ENCODE measurements around the gene HSPB1. TPM values are rescaled to one million over a fixed set of nuclear protein-coding genes. Genes with fewer than 3 reads are reported as not detected.

Gene HSPB1
- total RNA-seq, 3 donors from 2014 or later, result 210 to 264 (median 211) TPM

- no peaks in the 10 kb centered on the region for H3K9me3 ChIP-seq
- TF ChIP-seq CTCF (IDR thresholded peaks at IDR 0.05), result no peak
- no peak for TF ChIP-seq POLR2AphosphoS5 (IDR thresholded peaks at IDR 0.05)
- TF ChIP-seq POLR2A (IDR thresholded peaks at IDR 0.05), result no peak
- H3K36me3 ChIP-seq, result peaks cover 5% of the 10 kb centered on the region
- H3K4me3 ChIP-seq, result no peak overlapping the region
- no peak overlapping the region for H3K27ac ChIP-seq
- H3K4me1 ChIP-seq, result no peaks in the 10 kb centered on the region
- no peaks in the 10 kb centered on the region for H3K27me3 ChIP-seq
- intact Hi-C loops (cut with DNase I; ENCODE audit: low total_unique reads), result no loop called here
- DNase-seq (ENCODE audit: low spot score in 2 of 2), result no peak
Observed at GRCh38 chr7:76349313-76349885, 46.9 kb downstream of the HSPB1 start.

GRCh38 chr7:76351372-76351771, 48.9 kb downstream of the HSPB1 start:
- no peak for TF ChIP-seq POLR2A (IDR thresholded peaks at IDR 0.05)
- no peak for TF ChIP-seq CTCF (IDR thresholded peaks at IDR 0.05)
- no peak for TF ChIP-seq POLR2AphosphoS5 (IDR thresholded peaks at IDR 0.05)
- Histone ChIP-seq H3K9me3 (no peaks in the 10 kb centered on the region), H3K4me3 (no peak overlapping the region), H3K36me3 (peaks cover 5% of the 10 kb centered on the region), H3K4me1 (peaks cover 0 to under 1% of the 10 kb centered on the region in 2 donors), H3K27me3 (no peaks in the 10 kb centered on the region), H3K27ac (no peak overlapping the region)
- intact Hi-C loops (cut with DNase I; ENCODE audit: low total_unique reads), result no loop called here
- DNase-seq (ENCODE audit: low spot score in 2 of 2), result no peak

DNA sequence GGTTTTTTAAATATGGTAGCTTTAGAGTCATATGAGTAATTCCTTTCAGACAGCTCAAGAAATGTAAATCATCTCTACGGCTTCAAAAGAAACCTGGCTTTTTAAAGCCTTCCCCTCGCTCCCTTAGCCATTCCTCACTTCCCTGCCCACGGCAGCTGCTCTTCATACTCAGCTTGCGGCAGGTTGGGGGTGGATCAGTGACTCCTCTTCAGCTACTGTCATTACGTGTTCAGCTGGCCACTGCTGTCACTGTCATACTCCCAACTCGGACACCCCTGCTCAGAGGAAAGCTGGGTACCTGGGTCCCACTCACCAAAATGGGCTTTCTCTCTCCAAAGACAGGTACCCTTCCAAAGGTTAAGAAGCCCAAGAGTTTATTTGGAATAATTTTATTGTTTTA, 49.7 kb downstream of the HSPB1 start:
- intact Hi-C loops (cut with DNase I; ENCODE audit: low total_unique reads), result no loop called here
- TF ChIP-seq POLR2A (IDR thresholded peaks at IDR 0.05) (no peak), POLR2AphosphoS5 (IDR thresholded peaks at IDR 0.05) (no peak), CTCF (IDR thresholded peaks at IDR 0.05) (no peak)
- Histone ChIP-seq H3K4me1 (peaks cover 0 to 8% of the 10 kb centered on the region in 2 donors), H3K27ac (no peak overlapping the region), H3K9me3 (no peaks in the 10 kb centered on the region), H3K27me3 (no peaks in the 10 kb centered on the region), H3K36me3 (no peaks in the 10 kb centered on the region), H3K4me3 (no peak overlapping the region)
- DNase-seq (ENCODE audit: low spot score in 2 of 2), result no peak

- no peaks in the 10 kb centered on the region for H3K27me3 ChIP-seq
- intact Hi-C loops (cut with DNase I; ENCODE audit: low total_unique reads), result no loop called here
- no peak for TF ChIP-seq CTCF (IDR thresholded peaks at IDR 0.05)
- TF ChIP-seq POLR2AphosphoS5 (IDR thresholded peaks at IDR 0.05), result no peak
- TF ChIP-seq POLR2A (IDR thresholded peaks at IDR 0.05), result no peak
- no peaks in the 10 kb centered on the region for H3K36me3 ChIP-seq
- no peaks in the 10 kb centered on the region for H3K9me3 ChIP-seq
- peaks cover 0 to 10% of the 10 kb centered on the region in 2 donors for H3K4me1 ChIP-seq
- H3K27ac ChIP-seq, result no peak overlapping the region
- no peak overlapping the region for H3K4me3 ChIP-seq
- no peak for DNase-seq (ENCODE audit: low spot score in 2 of 2)
Observed at GRCh38 chr7:76353744-76354143, 51.3 kb downstream of the HSPB1 start.

Other genes starting within 250 kb of the HSPB1 start
- gene SRRM3, start 100.8 kb upstream of the HSPB1 start, total RNA-seq, result 1 to 10 TPM; 3.4 to 7.9 (median 3.4) TPM
- gene YWHAG, start 56.3 kb downstream of the HSPB1 start, total RNA-seq, result 100 to 1,000 TPM in 1 of 3 donors, 10 to 100 TPM in 2; 58.7 to 128 (median 63.7) TPM
- gene SSC4D, start 107.0 kb downstream of the HSPB1 start, total RNA-seq, result 1 to 10 TPM in 2 of 3 donors, not detected in 1; 1.9 to 2.6 TPM
- 1 to 10 TPM; 1.4 to 2.9 (median 2.0) TPM for gene ZP3, start 122.3 kb downstream of the HSPB1 start, total RNA-seq
- 10 to 100 TPM; 17.6 to 30.5 (median 21.7) TPM for gene DTX2, start 159.0 kb downstream of the HSPB1 start, total RNA-seq
- gene UPK3B, start 207.9 kb downstream of the HSPB1 start, total RNA-seq, result 10 to 100 TPM in 1 of 3 donors, 1 to 10 TPM in 2; 2.1 to 77.9 (median 5.9) TPM
- gene SPDYE16, start 240.6 kb downstream of the HSPB1 start, total RNA-seq, result under 1 TPM in 1 of 3 donors, not detected in 2; 0.73 TPM

All from breast epithelium (tissue), 4 donors.